Measurements from ENCODE around the gene FBN2.
"Not testable (repeated sequence)": the region's sequence is repeated elsewhere in the genome, so short reads cannot be mapped to it uniquely, and the experiment has no call there.

Gene FBN2

DNA sequence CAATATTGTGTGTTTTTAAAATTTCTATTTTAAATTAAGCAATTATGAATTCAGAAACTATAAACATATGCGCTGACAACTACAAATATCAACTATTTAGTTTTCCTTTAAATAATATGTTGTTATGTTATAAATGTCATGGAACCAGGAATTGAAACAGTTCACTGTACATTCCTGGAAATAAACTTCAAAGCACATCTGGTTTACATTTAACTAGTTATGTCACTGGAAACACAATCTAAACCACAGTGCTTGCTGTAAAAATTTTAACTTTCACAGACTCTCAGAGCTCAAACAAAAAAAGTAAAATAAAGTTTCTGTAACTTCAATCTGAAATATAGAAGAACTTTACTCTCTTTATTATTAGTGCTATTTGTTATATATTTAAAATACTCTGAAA is 179.2 kb downstream of the FBN2 start:
- DNase-seq (ENCODE audit: low read depth): no peak

DNA sequence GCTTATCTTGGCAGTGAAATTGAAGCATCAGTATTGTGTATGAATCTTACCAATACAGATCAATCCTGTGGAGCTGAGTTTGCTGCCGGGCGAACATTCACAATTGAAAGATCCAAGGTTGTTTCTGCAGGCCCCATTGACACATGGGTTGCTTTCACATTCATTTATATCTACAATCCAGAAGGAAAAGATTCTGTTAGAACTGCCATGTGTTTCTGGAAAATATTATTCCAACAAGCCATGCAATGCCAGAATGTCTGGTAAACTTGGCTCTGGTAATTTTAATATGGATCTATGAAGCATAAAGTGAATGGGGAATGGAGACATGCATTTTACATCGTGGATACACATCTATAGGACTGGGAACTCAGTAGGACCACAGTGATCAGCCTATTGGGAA is 180.8 kb downstream of the FBN2 start:
- no peak for DNase-seq (ENCODE audit: low read depth)

DNA sequence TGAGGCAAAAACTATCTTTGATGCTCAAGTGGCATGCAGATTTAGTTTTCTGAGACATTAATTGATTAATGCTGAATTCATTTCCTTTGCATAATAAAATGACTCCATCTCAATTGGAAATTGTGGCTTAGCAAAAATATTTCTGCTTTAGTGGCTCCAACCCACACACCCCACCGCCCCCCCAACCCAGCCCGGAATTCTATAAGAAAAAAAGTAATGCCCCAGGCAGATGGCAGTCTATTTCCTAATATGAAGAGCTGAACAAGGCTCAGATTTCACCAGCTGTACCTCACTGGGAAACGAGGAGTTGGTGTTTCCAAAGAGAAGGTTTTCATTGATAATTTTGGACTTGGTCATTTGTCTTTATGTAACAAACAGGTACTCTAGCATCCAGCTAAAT is 182.1 kb downstream of the FBN2 start:
- no peak for DNase-seq (ENCODE audit: low read depth)

DNA sequence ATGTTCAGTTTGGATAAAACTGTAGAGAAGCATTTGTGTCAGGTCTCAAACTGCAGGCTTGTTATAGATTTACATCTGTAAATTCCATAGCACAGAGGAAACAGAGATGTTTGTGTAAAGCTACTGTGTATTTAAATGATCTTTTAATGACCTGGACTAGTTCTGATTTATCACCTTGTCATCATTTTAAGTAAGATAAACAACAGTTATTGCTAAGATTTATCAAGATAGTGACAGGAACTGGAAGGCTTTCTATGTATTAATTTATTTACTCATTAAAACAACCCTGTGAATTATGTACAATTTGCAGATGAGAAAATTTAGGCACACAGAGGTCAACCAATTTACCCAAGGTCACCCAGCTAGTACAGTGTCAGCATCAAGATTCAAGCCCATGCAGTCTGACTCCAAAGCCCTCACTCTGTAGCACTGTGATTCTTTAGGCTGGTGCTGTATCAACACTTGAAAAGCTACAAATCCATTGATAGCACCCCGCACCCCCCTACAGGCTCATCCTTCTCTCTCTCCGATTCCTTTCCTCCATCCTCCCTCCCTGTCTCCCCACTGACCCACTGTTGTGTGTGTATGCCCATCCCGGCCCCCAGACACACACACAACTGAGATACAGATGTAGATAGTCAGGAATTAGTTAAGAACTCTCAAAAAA is 184.5 kb downstream of the FBN2 start:
- no peak for DNase-seq (ENCODE audit: low read depth)

- no peak for DNase-seq (ENCODE audit: low read depth)
Observed at GRCh38 chr5:128350705-128351104, 187.3 kb downstream of the FBN2 start.

DNA sequence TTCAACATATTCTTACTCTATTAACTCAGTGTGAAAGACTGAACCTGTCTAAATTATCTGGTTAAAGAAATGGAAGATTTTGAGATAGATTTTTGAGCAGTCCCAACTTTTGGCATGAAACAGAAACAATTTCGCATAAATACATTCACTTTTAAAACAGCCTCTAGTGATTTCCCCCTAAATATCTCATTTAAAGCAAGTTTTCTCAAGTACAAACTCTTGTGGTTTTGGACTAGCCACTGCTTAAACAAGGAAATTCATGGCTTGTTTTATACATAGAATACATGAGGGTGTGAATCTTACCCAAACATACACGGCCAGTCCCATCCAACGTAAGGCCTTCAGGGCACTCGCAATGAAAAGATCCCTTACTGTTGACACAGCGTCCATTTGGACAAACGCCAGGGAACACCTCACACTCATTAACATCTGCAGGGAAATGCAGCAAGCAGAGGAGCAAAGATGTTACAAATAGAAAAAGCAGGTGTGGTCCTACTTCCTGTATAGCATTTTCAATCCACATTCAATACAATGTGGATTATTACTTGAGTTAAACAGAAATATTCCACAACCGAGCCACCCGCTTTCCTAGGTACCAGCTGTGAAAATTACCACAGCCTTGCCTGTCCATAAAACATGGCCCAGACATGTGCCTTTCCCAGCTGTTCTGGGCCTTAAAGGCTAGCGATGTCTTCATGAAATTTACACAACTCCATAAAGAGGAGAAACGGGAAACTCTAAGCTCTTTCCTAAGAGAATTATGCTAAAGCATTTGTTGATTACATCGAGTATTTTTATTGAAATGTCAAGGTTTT is 188.8 kb downstream of the FBN2 start:
- peak; percentile 4 for DNase-seq (ENCODE audit: low read depth)

- DNase-seq (ENCODE audit: low read depth): no peak
Observed at GRCh38 chr5:128346038-128346437, 192.0 kb downstream of the FBN2 start.

DNA sequence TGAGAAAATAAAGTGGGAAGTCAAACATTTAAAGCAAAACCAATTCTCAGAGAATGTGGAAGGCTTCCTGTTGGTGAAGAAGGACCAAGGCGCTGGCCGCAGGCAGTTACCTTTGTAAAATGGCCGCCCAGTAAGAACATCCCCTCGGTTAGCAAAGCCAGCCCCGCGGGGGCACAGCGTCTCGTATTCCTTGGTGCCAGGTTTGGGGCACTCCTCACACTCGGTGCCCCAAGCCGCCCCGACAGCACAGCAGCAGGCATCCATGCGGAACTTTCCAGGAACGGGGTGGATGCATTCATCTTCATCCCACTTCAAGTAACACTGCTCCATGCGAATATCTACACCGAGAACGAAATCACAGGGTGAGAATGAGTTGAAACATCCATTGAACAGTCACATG is 192.8 kb downstream of the FBN2 start:
- no peak for DNase-seq (ENCODE audit: low read depth)

GRCh38 chr5:128343168-128343567 is 194.9 kb downstream of the FBN2 start:
- DNase-seq (ENCODE audit: low read depth): no peak

- DNase-seq (ENCODE audit: low read depth): no peak
Observed at GRCh38 chr5:128341056-128341455, 197.0 kb downstream of the FBN2 start.

DNA sequence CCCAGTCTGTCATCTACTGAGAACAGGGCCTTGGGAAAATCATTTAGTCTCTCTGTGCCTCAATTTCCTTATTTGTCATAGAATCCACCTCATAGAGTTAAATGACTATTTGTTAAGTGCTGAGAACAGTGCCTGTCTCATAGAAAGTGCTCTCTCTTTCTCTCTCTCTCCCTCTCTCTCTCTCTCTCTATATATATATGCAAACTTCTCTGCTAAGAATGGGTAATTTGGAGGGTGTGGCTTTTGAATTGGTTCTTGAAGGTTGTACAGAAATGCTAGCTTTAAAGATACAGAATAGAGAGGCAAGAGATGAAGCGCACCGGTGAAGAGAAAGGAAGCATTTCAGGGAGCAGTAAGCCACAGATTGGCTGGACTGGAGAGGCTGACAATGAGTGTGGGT is 197.4 kb downstream of the FBN2 start:
- no peak for DNase-seq (ENCODE audit: low read depth)

DNA sequence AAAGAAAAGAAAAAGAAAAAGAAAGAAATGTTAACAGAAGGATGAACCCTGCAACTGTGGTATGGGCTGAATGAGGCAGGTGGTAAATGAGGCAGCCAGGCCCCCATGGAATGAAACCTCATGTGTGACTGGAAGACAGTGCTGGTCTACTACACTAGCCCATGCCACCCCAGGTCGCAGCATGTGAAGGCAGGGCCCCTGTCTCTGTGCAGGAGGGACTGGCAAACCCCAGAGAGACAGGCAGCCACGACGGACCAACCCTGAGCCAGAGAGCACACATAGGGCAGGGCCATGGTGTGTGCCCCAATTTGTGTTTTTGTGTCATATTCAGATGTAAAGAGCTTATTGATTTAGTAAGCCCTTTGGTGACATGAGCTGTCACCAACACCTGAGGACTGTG is 198.5 kb downstream of the FBN2 start:
- DNase-seq (ENCODE audit: low read depth): no peak

- no peak for DNase-seq (ENCODE audit: low read depth)
Observed at GRCh38 chr5:128338649-128339048, 199.4 kb downstream of the FBN2 start.

GRCh38 chr5:128335339-128335738 is 202.7 kb downstream of the FBN2 start:
- DNase-seq (ENCODE audit: low read depth): no peak

GRCh38 chr5:128334010-128334716 is 203.9 kb downstream of the FBN2 start:
- no peak for DNase-seq (ENCODE audit: low read depth)

DNA sequence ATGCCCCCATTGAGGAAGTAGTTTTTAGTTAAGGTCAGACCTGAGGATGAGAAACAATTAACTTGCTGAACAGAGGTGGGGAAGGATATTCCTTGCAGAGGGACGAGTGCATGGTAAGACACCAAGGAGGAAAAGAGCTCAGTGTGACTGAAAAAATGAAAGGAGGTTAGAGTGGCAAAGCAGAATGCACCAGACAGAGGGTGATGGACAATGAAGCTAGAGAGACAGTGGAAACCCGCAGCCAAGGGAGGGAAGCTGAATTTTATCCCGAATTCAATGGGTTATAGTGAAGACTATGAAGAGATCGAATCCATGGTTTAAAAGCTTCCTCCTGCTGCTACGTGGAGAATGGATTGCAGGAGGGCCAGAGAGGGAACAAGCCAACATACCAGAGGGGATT is 206.8 kb downstream of the FBN2 start:
- DNase-seq (ENCODE audit: low read depth): no peak

- no peak for DNase-seq (ENCODE audit: low read depth)
Observed at GRCh38 chr5:128329386-128329939, 208.6 kb downstream of the FBN2 start.

GRCh38 chr5:128328446-128328845 is 209.6 kb downstream of the FBN2 start:
- no peak for DNase-seq (ENCODE audit: low read depth)

DNA sequence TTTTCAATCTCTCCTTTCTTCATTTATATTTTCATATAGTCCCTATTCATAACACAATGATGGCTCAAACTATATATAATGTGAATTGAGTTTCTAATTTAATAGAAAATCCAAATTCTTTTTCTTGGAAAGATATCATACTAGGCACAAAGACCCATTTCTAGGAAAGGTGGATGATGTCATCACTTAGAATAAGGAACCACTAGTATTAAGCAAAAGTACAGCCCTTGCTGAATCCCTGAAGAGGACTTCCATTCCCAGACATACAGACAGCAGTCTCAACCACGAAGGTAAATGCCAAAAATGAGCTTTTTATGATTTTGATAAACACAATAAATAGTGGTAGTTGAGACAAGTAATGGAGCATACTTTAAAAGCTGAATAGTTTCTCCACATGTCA is 210.0 kb downstream of the FBN2 start:
- DNase-seq (ENCODE audit: low read depth): no peak

DNA sequence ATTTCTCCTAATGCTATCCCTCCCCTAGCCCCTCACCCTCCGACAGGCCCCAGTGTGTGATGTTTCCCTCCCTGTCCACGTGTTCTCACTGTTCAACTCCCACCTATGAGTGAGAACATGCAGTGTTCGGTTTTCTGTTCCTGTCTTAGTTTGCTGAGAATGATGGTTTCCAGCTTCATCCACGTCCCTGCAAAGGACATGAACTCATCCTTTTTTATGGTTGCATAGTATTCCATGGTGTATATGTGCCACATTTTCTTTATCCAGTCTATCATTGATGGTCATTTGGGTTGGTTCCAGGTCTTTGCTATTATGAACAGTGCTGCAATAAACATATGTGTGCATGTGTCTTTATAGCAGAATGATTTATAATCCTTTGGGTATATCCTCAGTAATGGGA is 216.6 kb downstream of the FBN2 start:
- DNase-seq (ENCODE audit: low read depth): not testable (repeated sequence)

- no peak for DNase-seq (ENCODE audit: low read depth)
Observed at GRCh38 chr5:128318691-128319090, 219.4 kb downstream of the FBN2 start.

DNA sequence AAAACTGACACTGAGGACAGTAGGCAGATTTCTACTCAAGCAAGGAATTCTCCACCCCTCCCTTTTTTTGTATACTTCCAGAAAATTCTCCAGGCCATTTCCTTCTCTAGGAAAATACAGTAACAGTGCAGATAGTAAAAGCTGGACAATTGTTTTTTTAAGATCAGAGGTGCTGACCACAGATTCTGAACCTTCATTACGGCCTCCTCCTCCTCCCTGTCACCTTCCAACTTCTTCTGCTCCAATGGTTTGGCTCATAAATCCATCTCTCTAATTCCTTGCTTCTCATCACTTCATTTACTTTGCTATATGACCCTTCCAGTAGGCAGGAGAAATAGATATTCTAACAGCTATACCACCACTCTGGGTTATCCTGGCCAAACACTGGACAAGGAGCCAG is 220.6 kb downstream of the FBN2 start:
- DNase-seq (ENCODE audit: low read depth): no peak

DNA sequence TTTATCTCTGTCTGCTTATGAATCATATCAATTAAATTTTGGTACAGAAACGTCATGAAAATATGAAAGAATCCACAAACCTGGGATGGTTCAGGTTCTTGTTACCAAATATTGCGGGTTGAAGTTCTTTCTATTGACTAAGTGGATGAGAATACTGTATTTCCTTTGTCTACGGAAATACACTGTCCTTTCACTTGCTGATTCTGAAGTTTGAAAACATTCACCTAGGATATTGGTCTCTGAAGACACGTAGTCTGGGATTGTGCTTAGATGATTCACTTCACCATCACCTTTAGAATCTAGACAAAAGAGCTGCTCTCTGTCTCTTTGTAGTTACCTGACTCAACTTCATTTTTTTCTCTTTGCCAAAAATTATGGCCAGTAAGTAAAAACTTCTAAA is 222.4 kb downstream of the FBN2 start:
- no peak for DNase-seq (ENCODE audit: low read depth)
